GM19193 (cell line): Measurements from ENCODE around the gene RESP18.

Source experiments
- POLR2A ChIP-seq: IDR thresholded peaks from 4 replicates; pipeline ENCODE4 v1.6.1; 2011; ENCODE audit not compliant: insufficient read depth, insufficient read length; ENCODE audit errors: extremely low read depth

RESP18 gene

DNA sequence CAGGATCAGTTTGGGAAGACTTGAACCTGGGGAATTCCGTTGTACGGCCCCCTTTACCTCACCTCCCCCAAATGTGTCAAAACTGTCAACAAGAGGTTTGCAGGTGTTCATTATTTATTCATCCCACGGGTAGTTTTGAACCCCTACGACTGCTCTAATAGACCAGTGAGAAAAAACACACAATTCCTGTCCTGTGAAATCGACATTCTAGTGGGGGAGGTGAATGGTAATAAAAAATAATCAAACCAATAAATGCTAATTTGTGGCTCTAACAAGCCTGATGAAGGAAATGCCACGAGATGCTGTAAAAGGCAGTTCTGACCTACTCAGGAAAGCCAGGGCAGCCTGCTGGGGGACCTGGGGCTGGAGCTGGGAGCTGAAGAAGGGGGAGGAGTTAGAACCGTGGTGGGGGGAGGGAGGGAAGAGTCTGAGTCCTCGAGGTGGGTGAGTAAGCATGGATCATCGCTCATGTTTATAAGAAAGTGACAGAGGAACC, 53.8 kb downstream of the RESP18 start:
- TF ChIP-seq POLR2A = no peak

DNA sequence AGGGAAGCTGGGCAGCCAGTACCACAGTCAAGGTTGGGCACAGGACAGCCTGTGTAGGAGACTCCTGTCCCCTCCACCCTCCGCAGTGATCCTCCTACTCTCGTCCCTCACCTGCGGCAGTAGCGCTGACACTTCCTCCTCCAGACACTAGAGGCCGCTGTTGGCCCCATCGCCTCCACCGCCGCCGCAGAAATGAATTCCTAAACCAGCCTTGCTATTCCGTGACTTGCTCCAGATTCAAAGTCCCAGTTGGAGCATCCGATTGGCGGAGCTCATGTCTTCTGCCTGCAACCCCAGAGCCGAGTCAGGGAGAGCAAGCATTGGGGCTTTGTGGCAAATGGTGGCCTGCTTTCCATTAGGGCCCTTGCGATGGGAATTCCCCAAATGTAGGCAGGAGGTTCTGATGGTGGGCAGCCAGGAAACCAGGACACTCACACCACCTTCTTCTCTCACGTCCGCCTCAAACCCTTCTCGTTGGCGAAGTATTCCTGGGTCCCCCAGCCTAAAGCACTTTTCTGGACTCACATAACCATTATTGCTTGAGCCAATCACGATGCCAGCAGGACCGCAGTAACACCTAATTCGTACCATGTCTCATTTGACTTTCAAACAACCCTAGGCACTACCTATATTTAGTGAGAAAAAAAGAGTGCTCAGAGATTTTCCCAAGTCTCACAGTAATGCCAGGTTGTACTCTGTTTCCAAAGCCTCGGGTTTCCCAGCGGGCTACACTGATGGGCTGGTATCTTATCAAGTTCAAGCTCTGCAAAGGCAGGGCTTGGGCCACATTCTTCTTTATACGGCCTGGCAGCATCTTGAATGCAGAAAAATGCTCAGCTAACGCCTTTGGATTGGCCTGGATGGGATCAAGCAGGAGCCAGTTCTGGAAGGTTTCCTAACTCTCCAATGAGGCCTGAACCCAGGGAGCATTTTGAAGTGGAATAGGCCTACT, 54.6 kb downstream of the RESP18 start:
- no peak for TF ChIP-seq POLR2A
